Cardiac muscle cell (in vitro differentiated cells and primary cell): ENCODE measurements around the gene FAM149A. TPM values are rescaled to one million over a fixed set of nuclear protein-coding genes. Genes with fewer than 3 reads are reported as not detected.

Experiments
- DNase-seq, 2 donors: peaks; one replicate each; pipeline versions ENCODE4 v3.0.0 to v3.0.0-alpha.2; 2010 to 2017; ENCODE audit warnings: low read depth in 1 of 2, low spot score in 1 of 2
- H3K27ac ChIP-seq: fragments of 200-600 bp; sonication (generic); 2 replicates; pipeline ENCODE4 v1.5.1; 2016
- H3K27me3 ChIP-seq: fragments of 200-600 bp; sonication (generic); 2 replicates; pipeline ENCODE4 v1.6.0; 2016; ENCODE audit warnings: control low read depth
- H3K36me3 ChIP-seq: fragments of 200-600 bp; sonication (generic); 2 replicates; pipeline ENCODE4 v1.5.1; 2016; ENCODE audit warnings: control low read depth
- H3K4me1 ChIP-seq: fragments of 200-600 bp; sonication (generic); 2 replicates; pipeline ENCODE4 v1.8.1; 2017; ENCODE audit warnings: low read depth, mild to moderate bottlenecking, mixed run types
- H3K4me3 ChIP-seq: fragments of 200-600 bp; sonication (generic); 2 replicates; pipeline ENCODE4 v1.5.1; 2016; ENCODE audit warnings: mild to moderate bottlenecking
- H3K9me3 ChIP-seq: fragments of 200-600 bp; sonication (generic); 2 replicates; pipeline ENCODE4 v1.5.1; 2017; ENCODE audit warnings: low read depth, mild to moderate bottlenecking, control low read depth
- polyA plus RNA-seq: library from polyadenylated mRNA; unstranded; fragments of >200 nt; fragmentation: Nextera tagmentation; extraction: Ambion mirVana; gene quantifications from 2 replicates; pipeline ENCODE4 v1.2.1, GENCODE V29; 2016
- total RNA-seq: library from RNA; depleted of rRNA; stranded (reverse); fragments of >200 nt; gene quantifications from 2 replicates; pipeline ENCODE4 v1.2.3, GENCODE V29; 2016
- TF ChIP-seq, protein P1 (sequence below): IDR thresholded peaks from 2 replicates; pipeline ENCODE4 v1.5.1; 2012; ENCODE audit warnings: low read depth, mild to moderate bottlenecking, low read length

Gene FAM149A
- total and polyA plus RNA-seq, 2 experiments from 2014 or later = 9.8 to 14.1 TPM

DNA sequence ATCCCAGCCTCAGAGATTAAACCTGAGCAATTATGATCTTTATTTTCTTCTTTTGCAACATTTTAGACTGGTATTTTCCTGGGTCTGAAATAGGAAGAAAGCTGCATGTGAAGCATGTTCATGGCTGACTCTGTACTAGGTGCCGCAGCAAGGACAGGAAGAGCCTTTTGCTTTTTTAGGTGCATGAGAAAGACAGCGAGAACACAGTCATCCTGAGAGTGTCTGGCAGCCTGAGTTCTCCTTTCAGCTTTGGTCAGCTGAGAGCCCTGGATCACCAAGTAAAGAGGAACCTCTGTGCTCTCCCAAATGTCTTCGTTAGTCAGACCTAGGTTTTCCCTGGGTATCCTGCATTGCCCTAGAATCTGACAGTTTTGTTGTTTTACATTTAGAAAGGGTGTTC lies 29.8 kb downstream of the FAM149A start:
- Histone ChIP-seq H3K27ac (no peak overlapping the region), H3K27me3 (no peaks in the 10 kb centered on the region), H3K4me1 (peaks cover 10% of the 10 kb centered on the region), H3K36me3 (no peaks in the 10 kb centered on the region), H3K9me3 (no peaks in the 10 kb centered on the region), H3K4me3 (no peak overlapping the region)
- no peak for DNase-seq
- TF ChIP-seq, protein P1, sequence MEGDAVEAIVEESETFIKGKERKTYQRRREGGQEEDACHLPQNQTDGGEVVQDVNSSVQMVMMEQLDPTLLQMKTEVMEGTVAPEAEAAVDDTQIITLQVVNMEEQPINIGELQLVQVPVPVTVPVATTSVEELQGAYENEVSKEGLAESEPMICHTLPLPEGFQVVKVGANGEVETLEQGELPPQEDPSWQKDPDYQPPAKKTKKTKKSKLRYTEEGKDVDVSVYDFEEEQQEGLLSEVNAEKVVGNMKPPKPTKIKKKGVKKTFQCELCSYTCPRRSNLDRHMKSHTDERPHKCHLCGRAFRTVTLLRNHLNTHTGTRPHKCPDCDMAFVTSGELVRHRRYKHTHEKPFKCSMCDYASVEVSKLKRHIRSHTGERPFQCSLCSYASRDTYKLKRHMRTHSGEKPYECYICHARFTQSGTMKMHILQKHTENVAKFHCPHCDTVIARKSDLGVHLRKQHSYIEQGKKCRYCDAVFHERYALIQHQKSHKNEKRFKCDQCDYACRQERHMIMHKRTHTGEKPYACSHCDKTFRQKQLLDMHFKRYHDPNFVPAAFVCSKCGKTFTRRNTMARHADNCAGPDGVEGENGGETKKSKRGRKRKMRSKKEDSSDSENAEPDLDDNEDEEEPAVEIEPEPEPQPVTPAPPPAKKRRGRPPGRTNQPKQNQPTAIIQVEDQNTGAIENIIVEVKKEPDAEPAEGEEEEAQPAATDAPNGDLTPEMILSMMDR = no peak

DNA sequence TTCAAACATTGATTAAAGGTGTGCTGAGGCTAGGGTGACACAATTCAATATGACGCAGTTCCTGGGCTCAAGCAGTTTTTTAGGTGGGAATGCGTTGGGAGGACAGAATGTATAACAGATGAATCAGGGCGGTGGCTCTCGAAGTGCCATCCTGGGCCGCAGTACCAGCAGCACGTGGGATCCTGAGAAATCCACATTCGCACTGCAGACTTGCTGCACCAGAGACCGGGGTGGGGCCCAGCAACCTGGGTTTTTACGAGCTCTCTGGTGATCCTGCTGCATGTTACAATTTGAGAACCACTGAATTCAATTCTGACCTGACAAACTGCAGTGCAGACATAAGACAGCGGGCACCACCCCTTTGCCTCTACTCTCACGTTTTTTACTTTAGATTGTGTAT lies 30.4 kb downstream of the FAM149A start:
- no peak overlapping the region for H3K4me3 ChIP-seq

DNA sequence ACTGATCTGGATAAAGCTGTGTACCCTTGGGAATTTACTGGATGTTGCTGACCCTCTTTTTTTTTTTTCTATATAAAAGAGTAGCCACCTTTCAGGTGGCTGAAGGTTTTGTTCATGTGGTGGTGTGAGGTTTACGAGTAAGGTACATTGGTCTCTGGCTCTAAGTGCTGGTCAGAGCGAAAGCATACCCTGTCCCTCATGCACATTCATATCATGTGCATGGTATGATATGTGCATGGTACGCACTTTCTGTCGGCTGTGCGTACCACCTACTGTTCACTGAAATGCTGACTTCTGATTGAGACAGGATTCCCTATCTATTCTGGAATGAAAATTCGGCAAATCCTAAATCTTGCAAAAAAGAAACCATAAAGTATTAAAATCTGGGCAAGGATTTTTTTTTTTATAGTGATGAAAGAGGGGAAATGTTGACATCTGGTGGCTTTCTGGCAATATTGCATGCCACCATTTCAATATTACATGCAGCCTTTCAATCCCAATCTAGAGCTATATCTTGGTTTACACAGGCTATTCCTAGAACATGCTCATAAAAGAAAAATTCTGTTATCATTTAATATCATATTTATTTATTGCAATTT lies 32.8 kb downstream of the FAM149A start:
- peak; percentile 33 to 56 for DNase-seq
- H3K27ac ChIP-seq = no peak overlapping the region
- no peak overlapping the region for H3K4me3 ChIP-seq
- TF ChIP-seq, protein P1 = peak; percentile 66
- H3K4me1 ChIP-seq = peaks cover 5% of the 10 kb centered on the region
- no peaks in the 10 kb centered on the region for H3K36me3 ChIP-seq
- H3K9me3 ChIP-seq = no peaks in the 10 kb centered on the region
- no peaks in the 10 kb centered on the region for H3K27me3 ChIP-seq

More for the DNA sequence above, 30.4 kb downstream of the FAM149A start:
- Histone ChIP-seq H3K9me3 (no peaks in the 10 kb centered on the region), H3K27ac (no peak overlapping the region), H3K4me1 (peaks cover 10% of the 10 kb centered on the region), H3K36me3 (no peaks in the 10 kb centered on the region), H3K27me3 (no peaks in the 10 kb centered on the region)
- DNase-seq = no peak
- TF ChIP-seq, protein P1 = no peak

DNA sequence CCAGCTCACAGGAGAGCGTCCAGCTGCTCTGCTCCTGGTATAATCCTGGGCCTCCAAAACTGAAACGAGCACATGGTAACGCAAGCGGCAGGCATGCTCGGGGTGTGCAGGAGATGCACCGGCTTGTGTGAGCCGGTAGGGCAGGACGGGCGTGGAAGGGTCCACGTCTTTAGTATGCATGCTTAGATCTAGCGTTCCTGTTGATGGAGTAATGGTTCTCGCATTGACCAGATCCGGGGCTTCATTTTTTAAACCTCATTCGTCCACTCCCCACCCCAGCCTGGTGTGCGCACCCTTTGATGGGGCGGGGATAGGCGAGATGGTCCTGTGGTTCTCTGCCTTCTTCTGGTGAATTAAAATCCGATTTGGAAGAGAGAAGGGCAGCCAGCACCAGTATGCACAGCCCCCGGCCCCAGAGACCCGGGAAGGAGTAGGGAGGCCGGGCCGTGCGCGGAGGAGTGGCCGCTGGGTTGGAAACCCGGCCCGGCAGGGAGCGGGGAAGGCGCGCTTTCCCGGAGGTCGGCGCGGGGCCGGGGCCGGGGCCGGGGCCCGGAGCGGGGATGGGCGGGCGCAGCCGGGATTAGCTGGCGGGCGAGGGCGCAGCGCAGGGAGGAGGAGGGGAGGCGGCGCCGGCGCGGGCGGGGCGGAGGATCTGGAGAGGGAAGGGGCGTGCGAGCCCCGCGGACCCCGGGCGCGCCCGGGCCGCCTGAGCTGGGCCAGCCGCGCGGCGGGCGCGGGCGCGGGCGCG lies 39.9 kb downstream of the FAM149A start:
- Histone ChIP-seq H3K36me3 (no peaks in the 10 kb centered on the region), H3K27me3 (peaks cover 25% of the 10 kb centered on the region), H3K4me1 (no peaks in the 10 kb centered on the region), H3K4me3 (peak overlapping the region; percentile 70), H3K9me3 (no peaks in the 10 kb centered on the region), H3K27ac (no peak overlapping the region)
- TF ChIP-seq, protein P1 = peak; percentile 18
- peak; percentile 72 to 87 for DNase-seq

DNA sequence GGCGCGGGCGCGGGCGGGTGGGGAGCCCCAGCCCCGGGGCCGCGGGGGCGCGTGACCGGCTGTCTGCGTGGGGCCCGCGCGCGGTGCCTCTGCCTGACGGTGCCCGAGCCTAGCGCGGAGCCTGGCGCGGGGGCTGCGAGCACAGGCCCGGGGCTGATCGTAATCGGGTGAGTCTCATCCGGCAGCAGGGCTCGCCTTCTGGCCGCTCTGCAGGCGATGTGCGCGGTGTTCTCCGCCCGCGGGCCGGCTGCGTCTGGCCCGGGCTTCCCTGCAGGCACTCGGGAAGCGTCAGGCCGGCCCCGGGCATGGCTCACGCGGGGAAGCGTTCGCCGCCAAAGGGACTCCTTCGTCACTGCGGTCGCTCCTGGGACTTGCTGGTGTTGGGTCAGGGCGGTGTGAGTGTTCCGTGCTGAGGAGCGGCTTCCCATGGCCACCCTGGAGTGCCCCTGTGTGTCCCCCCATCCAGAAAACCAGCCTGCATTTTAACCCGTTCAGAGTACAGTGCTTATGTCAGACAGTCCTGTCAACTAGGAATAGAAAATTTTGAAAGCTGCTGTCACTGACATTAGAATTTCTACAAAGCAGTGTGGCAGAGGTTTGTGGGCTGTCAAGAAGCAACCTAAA lies 40.6 kb downstream of the FAM149A start:
- peak overlapping the region; percentile 70 for H3K4me3 ChIP-seq
- DNase-seq = peak; percentile 75
- TF ChIP-seq, protein P1 = no peak
- H3K9me3 ChIP-seq = no peaks in the 10 kb centered on the region
- H3K27me3 ChIP-seq = peaks cover 25% of the 10 kb centered on the region
- peak overlapping the region; percentile 37 for H3K27ac ChIP-seq
- no peaks in the 10 kb centered on the region for H3K4me1 ChIP-seq
- no peaks in the 10 kb centered on the region for H3K36me3 ChIP-seq
